BE2C (cell line): Measurements from ENCODE around the gene TXNRD2.

ENCODE experiments used
- DNase-seq: peaks from one replicate; pipeline ENCODE4 v3.0.0-alpha.2; 2020
- H3K27me3 ChIP-seq: fragments of 250-450 bp; sonication (Bioruptor Pico); 2 replicates; pipeline ENCODE4 v1.5.1; 2020; ENCODE audit warnings: mild to moderate bottlenecking
- H3K36me3 ChIP-seq: fragments of 250-450 bp; sonication (Bioruptor Pico); 2 replicates; pipeline ENCODE4 v1.5.1; 2020; ENCODE audit warnings: mild to moderate bottlenecking
- H3K4me1 ChIP-seq: fragments of 250-450 bp; sonication (Bioruptor Pico); 2 replicates; pipeline ENCODE4 v1.5.1; 2020
- H3K4me3 ChIP-seq: 2 replicates; pipeline ENCODE4 v1.5.1; 2011; ENCODE audit warnings: low read depth, low read length
- H3K9me3 ChIP-seq: fragments of 250-450 bp; sonication (Bioruptor Pico); 2 replicates; pipeline ENCODE4 v1.5.1; 2020
- TF ChIP-seq, protein P1 (sequence below): IDR thresholded peaks from 2 replicates; pipeline ENCODE4 v1.5.1; 2012; ENCODE audit warnings: mild to moderate bottlenecking, low read depth, low read length

TXNRD2 gene

DNA sequence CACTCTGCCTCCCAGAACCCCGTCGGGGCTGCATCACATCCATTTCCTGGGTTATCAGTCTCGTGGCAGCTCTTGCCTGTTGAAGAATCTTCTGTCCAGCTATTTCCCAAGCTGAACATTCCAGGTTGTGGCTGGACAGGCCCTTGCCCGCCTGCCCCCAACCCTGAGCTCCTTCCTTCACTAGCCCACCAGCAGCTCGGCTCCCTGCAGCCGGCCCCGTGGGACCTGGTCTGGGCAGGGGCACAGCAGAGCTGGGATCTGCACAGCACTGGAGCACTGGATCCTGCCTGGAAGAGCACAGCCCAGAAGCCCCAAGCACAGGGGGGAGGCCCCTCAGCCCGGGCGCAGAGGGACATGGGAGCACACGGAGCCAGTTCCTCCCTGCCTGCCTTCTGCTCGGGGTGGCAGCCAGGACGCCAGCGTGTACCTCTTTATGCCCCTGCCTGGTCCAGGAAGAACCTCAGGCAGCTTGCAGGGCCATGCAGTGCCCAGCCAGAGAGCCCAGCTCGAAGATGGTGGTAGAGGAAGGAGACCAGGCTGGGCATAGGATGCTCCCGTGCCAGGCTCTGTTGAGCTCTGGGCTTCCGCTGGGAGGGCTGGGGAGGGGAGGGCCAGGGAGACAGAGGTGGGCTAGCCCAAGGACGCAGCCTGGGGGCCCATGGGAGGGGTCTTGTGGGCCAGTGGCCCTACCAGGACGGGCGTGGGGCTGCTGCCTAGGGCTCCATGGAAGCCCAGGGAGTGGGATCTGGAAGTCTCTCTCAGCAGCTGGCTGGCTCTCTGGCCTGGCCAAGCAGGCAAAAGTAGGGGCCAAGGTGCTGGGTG, 70.4 kb downstream of the TXNRD2 start:
- Histone ChIP-seq H3K27me3 (no peaks in the 10 kb centered on the region), H3K4me3 (no peak overlapping the region), H3K9me3 (no peaks in the 10 kb centered on the region), H3K4me1 (peaks cover 7% of the 10 kb centered on the region), H3K36me3 (no peaks in the 10 kb centered on the region)
- TF ChIP-seq, protein P1, sequence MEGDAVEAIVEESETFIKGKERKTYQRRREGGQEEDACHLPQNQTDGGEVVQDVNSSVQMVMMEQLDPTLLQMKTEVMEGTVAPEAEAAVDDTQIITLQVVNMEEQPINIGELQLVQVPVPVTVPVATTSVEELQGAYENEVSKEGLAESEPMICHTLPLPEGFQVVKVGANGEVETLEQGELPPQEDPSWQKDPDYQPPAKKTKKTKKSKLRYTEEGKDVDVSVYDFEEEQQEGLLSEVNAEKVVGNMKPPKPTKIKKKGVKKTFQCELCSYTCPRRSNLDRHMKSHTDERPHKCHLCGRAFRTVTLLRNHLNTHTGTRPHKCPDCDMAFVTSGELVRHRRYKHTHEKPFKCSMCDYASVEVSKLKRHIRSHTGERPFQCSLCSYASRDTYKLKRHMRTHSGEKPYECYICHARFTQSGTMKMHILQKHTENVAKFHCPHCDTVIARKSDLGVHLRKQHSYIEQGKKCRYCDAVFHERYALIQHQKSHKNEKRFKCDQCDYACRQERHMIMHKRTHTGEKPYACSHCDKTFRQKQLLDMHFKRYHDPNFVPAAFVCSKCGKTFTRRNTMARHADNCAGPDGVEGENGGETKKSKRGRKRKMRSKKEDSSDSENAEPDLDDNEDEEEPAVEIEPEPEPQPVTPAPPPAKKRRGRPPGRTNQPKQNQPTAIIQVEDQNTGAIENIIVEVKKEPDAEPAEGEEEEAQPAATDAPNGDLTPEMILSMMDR: no peak
- DNase-seq: peak; percentile 15

DNA sequence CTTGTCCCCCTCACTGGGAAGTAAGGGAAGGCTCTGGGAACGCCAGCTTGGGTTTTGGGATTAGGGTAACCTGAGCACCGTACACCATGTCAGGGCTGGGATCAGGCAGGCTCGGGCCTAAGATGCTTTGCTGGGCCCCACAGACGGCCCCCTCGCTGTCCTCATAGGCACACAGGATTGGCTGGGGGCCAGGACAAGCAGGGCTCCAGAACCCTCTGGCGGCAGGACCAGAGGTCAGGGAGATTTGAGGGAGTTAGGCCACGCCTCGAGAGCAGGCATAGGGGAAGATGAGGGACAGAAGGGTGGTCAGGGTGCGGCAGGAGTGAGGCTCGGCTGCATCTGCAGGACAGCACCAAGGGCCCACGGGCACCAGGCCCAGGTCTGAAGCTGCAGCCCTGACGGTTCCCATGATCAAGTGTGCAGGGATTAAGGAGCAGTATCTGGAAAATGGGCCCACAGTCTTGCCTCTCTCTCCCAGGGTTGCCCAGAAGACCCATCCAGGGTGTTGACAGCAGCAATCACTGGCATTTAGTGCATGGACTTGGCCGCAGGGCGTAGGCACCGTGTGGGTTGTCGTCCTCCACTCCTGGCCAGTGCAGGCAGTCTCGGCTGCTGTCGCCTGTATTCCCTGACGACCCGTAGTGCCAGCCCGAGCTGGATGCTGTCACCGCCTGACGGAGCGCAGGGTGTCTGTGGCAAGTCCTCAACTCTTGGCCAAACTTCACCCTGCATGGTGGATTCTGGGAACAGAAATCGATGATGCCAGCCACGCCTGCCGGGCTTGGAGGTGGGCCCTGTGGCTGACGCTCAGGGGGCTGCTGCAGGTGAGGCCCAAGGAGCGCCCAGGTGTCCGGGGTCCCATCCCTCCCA, 71.2 kb downstream of the TXNRD2 start:
- Histone ChIP-seq H3K36me3 (no peaks in the 10 kb centered on the region), H3K4me1 (peaks cover 7% of the 10 kb centered on the region), H3K9me3 (no peaks in the 10 kb centered on the region), H3K4me3 (no peak overlapping the region), H3K27me3 (no peaks in the 10 kb centered on the region)
- DNase-seq: peak; percentile 41
- TF ChIP-seq, protein P1: no peak

DNA sequence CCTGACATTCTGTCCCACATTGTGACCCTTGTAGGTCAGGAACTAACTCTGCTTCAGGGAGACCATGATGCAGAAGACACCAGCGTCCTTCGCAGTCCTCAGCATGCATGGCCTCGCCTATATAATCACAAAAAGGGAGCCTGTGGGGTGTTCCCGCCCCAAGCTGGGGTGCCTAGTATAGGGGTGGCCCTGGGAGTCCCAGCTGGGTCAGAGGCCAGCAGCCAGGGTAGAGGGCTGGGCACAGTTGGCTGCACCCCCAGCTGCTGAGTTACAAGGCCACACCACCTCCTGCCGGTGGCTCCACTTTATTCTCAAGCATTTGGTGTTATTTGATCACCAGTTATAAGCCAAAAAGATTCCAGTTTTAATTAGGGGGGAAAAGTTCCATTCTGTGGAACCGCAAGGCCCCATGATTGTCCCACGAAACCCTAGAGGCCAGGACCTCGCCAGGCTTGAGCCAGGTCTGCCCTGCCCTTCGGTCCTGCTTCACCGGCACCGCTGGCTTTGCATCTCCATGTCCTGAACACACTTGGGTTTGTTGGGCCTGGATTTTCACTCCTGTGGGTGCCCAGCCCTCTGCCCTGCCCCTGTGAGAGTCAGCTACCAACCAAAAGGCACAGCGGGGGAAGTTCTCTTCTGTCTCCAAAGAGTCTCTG, 72.0 kb downstream of the TXNRD2 start:
- TF ChIP-seq, protein P1: no peak
- no peaks in the 10 kb centered on the region for H3K9me3 ChIP-seq
- no peak overlapping the region for H3K4me3 ChIP-seq
- H3K27me3 ChIP-seq: no peaks in the 10 kb centered on the region
- peaks cover 11% of the 10 kb centered on the region for H3K4me1 ChIP-seq
- DNase-seq: peak; percentile 1
- no peaks in the 10 kb centered on the region for H3K36me3 ChIP-seq

DNA sequence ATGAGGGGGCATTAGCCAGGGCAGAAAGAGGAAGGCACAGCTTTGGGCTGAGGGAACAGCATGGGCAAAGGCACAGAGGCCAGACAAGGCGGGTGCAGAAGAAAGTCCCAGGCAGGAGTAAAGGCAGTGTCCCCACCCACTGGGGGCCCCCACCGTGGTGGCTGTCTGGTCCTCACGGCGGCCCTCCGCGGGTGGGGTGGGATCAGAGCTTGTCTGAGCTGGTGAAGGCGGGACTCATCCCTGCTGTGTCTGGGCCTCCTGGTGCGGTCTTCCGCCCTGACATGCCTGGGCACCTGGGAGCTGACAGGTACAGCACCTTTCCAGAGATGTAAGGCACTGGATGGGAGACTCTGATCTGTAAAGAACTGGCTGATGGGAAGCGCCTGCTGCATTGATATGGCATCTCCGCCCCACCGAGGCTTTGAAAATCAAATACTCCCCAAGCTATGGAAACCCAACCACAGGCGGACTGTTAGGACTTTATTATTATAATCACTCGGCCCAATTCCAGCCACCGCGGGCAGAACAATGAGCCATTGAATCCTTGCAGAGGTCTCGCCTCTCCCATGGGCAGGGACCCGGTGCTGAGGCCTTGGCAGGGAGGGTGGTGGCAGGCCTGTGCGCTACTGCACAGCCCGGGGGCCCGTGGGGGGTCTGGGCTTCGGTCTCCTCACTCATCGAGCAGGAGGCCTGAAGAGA, 72.7 kb downstream of the TXNRD2 start:
- peak; percentile 6 for DNase-seq
- Histone ChIP-seq H3K9me3 (no peaks in the 10 kb centered on the region), H3K36me3 (no peaks in the 10 kb centered on the region), H3K27me3 (no peaks in the 10 kb centered on the region), H3K4me1 (peaks cover 11% of the 10 kb centered on the region), H3K4me3 (no peak overlapping the region)
- TF ChIP-seq, protein P1: no peak

DNA sequence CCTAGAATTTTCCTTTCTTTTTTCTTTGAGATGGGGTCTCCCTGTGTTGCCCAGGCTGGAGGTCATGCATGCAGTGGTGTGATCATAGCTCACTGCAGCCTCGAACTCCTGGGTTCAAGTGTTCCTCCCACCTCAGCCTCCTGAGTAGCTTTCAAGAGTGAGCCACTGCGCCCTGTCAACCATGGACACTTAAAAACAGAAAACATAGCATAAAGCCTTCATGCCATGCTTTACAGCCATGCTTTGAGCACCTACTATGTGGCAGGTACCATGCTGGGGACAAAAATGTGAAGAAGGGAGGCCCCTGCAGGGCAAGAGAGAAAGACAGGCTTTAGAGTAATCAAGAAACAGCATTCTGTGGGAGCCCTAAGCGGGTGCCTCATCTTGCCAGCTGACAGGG, 73.3 kb downstream of the TXNRD2 start:
- no peaks in the 10 kb centered on the region for H3K36me3 ChIP-seq
- no peaks in the 10 kb centered on the region for H3K9me3 ChIP-seq
- TF ChIP-seq, protein P1: no peak
- DNase-seq: no peak
- peaks cover 11% of the 10 kb centered on the region for H3K4me1 ChIP-seq
- no peaks in the 10 kb centered on the region for H3K27me3 ChIP-seq
- no peak overlapping the region for H3K4me3 ChIP-seq
